ENCODE measurements around the gene SLC39A2.
"Not testable (repeated sequence)": the region's sequence is repeated elsewhere in the genome, so short reads cannot be mapped to it uniquely, and the experiment has no call there.

Gene SLC39A2

GRCh38 chr14:20998674-20999366, at the start of gene SLC39A2:
Gene SLC39A2 (plus strand): TSS chr14:20999293. CDS start chr14:20999447, 154 bp downstream.
- peak; percentile 76 for DNase-seq (ENCODE audit: low spot score)

- not testable (repeated sequence) for DNase-seq (ENCODE audit: low spot score)
Measured at GRCh38 chr14:20954736-20955537, 44.2 kb upstream of the SLC39A2 start, which contains the start of gene RNASE2. Gene RNASE2 (plus strand): TSS chr14:20955487. CDS start chr14:20955772, 285 bp downstream.

- not testable (repeated sequence) for DNase-seq (ENCODE audit: low spot score)
Measured at GRCh38 chr14:20955538-20955873, 43.6 kb upstream of the SLC39A2 start.

- no peak for DNase-seq (ENCODE audit: low spot score)
Measured at GRCh38 chr14:20956376-20956976, 42.6 kb upstream of the SLC39A2 start.

- not testable (repeated sequence) for DNase-seq (ENCODE audit: low spot score)
Measured at GRCh38 chr14:20958946-20959345, 40.1 kb upstream of the SLC39A2 start.

- DNase-seq (ENCODE audit: low spot score) = no peak
Measured at GRCh38 chr14:20969336-20969735, 29.8 kb upstream of the SLC39A2 start.

- no peak for DNase-seq (ENCODE audit: low spot score)
Measured at GRCh38 chr14:20970647-20970982, 28.5 kb upstream of the SLC39A2 start.

GRCh38 chr14:20970983-20971704, 27.9 kb upstream of the SLC39A2 start:
- DNase-seq (ENCODE audit: low spot score) = peak; percentile 91

GRCh38 chr14:20971705-20972021, 27.4 kb upstream of the SLC39A2 start:
- DNase-seq (ENCODE audit: low spot score) = no peak

- no peak for DNase-seq (ENCODE audit: low spot score)
Measured at GRCh38 chr14:20973501-20973900, 25.6 kb upstream of the SLC39A2 start.

GRCh38 chr14:20976291-20976690, 22.8 kb upstream of the SLC39A2 start:
- DNase-seq (ENCODE audit: low spot score) = no peak

- DNase-seq (ENCODE audit: low spot score) = no peak
Measured at GRCh38 chr14:20978687-20979086, 20.4 kb upstream of the SLC39A2 start.

- DNase-seq (ENCODE audit: low spot score) = no peak
Measured at GRCh38 chr14:20980906-20981305, 18.2 kb upstream of the SLC39A2 start.

- no peak for DNase-seq (ENCODE audit: low spot score)
Measured at GRCh38 chr14:20982646-20983369, 16.3 kb upstream of the SLC39A2 start.

GRCh38 chr14:20985650-20986049, 13.4 kb upstream of the SLC39A2 start:
- not testable (repeated sequence) for DNase-seq (ENCODE audit: low spot score)

GRCh38 chr14:20986811-20987210, 12.3 kb upstream of the SLC39A2 start:
- DNase-seq (ENCODE audit: low spot score) = no peak

- DNase-seq (ENCODE audit: low spot score) = no peak
Measured at GRCh38 chr14:20988717-20989470, 10.2 kb upstream of the SLC39A2 start.

- DNase-seq (ENCODE audit: low spot score) = no peak
Measured at GRCh38 chr14:20989471-20989786, 9.7 kb upstream of the SLC39A2 start.

GRCh38 chr14:20989787-20990600, 9.1 kb upstream of the SLC39A2 start, which contains the start of gene METTL17:
Gene METTL17 (plus strand): TSS chr14:20989980. CDS start chr14:20990003, 23 bp downstream.
- DNase-seq (ENCODE audit: low spot score) = peak; percentile 92

GRCh38 chr14:20996521-20996920, 2.6 kb upstream of the SLC39A2 start:
- no peak for DNase-seq (ENCODE audit: low spot score)
